SK-N-SH (cell line): Measurements from ENCODE around the gene ERC2.

Experiments
- POLR2AphosphoS5 ChIP-seq: IDR thresholded peaks from 2 replicates; pipeline ENCODE4 v1.6.1; 2012; ENCODE audit warnings: low read depth, low read length
- TF ChIP-seq, protein P1 (sequence below): fragments of 200-600 bp; sonication (generic); IDR thresholded peaks from 2 replicates; pipeline ENCODE4 v1.6.1; 2017; ENCODE audit warnings: antibody characterized with exemption, mild to moderate bottlenecking, moderate library complexity

- TF ChIP-seq, protein P1, sequence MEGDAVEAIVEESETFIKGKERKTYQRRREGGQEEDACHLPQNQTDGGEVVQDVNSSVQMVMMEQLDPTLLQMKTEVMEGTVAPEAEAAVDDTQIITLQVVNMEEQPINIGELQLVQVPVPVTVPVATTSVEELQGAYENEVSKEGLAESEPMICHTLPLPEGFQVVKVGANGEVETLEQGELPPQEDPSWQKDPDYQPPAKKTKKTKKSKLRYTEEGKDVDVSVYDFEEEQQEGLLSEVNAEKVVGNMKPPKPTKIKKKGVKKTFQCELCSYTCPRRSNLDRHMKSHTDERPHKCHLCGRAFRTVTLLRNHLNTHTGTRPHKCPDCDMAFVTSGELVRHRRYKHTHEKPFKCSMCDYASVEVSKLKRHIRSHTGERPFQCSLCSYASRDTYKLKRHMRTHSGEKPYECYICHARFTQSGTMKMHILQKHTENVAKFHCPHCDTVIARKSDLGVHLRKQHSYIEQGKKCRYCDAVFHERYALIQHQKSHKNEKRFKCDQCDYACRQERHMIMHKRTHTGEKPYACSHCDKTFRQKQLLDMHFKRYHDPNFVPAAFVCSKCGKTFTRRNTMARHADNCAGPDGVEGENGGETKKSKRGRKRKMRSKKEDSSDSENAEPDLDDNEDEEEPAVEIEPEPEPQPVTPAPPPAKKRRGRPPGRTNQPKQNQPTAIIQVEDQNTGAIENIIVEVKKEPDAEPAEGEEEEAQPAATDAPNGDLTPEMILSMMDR, result no peak
- no peak for TF ChIP-seq POLR2AphosphoS5
Measured at GRCh38 chr3:55911266-55911665, 557.0 kb downstream of the ERC2 start.
